GM12873 (cell line): ENCODE data around the gene HAGHL.

Source experiments
- TF ChIP-seq, protein P1 (sequence below): IDR thresholded peaks from 2 replicates; pipeline ENCODE4 v1.5.1; 2012; ENCODE audit warnings: low read depth, mild to moderate bottlenecking, moderate library complexity, low read length, control low read depth; ENCODE audit not compliant: insufficient read depth; ENCODE audit errors: missing control alignments

The HAGHL gene

DNA sequence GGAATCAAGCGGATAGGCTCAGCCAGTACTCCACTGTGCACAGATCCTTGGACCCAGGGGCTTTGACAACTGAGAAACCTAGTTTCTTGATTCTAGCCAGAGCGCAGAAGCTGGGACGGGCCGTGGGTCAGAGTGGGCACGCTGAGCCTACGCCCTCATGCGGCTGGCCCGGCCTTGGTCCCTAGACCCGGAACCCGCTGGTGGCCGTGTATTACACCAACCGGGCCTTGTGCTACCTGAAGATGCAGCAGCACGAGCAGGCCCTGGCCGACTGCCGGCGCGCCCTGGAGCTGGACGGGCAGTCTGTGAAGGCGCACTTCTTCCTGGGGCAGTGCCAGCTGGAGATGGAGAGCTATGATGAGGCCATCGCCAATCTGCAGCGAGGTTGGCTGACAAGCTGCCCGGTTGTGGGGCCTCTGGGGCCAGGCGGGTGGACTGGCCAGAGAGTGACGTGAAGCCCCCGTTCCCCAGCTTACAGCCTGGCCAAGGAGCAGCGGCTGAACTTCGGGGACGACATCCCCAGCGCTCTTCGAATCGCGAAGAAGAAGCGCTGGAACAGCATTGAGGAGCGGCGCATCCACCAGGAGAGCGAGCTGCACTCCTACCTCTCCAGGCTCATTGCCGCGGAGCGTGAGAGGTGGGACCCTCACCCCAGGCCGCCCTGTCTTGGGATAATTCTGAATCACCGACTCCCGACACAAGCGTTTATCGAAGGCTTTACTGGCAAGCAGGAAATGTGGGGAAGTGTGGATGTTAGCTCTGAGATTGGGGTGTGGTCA, 45.8 kb upstream of the HAGHL start:
- TF ChIP-seq, protein P1, sequence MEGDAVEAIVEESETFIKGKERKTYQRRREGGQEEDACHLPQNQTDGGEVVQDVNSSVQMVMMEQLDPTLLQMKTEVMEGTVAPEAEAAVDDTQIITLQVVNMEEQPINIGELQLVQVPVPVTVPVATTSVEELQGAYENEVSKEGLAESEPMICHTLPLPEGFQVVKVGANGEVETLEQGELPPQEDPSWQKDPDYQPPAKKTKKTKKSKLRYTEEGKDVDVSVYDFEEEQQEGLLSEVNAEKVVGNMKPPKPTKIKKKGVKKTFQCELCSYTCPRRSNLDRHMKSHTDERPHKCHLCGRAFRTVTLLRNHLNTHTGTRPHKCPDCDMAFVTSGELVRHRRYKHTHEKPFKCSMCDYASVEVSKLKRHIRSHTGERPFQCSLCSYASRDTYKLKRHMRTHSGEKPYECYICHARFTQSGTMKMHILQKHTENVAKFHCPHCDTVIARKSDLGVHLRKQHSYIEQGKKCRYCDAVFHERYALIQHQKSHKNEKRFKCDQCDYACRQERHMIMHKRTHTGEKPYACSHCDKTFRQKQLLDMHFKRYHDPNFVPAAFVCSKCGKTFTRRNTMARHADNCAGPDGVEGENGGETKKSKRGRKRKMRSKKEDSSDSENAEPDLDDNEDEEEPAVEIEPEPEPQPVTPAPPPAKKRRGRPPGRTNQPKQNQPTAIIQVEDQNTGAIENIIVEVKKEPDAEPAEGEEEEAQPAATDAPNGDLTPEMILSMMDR, result peak; percentile 20

GRCh38 chr16:681746-682427, 45.0 kb upstream of the HAGHL start:
- TF ChIP-seq, protein P1, result no peak

GRCh38 chr16:682493-683395, 44.2 kb upstream of the HAGHL start:
- TF ChIP-seq, protein P1, result no peak

GRCh38 chr16:683396-684070, 43.4 kb upstream of the HAGHL start:
- TF ChIP-seq, protein P1, result no peak

- TF ChIP-seq, protein P1, result no peak
Observed at GRCh38 chr16:684071-684794, 42.7 kb upstream of the HAGHL start, which contains the start of gene JMJD8. Gene JMJD8, minus strand, starts transcription at chr16:684334. Its CDS starts 15 bp downstream, at chr16:684319.

DNA sequence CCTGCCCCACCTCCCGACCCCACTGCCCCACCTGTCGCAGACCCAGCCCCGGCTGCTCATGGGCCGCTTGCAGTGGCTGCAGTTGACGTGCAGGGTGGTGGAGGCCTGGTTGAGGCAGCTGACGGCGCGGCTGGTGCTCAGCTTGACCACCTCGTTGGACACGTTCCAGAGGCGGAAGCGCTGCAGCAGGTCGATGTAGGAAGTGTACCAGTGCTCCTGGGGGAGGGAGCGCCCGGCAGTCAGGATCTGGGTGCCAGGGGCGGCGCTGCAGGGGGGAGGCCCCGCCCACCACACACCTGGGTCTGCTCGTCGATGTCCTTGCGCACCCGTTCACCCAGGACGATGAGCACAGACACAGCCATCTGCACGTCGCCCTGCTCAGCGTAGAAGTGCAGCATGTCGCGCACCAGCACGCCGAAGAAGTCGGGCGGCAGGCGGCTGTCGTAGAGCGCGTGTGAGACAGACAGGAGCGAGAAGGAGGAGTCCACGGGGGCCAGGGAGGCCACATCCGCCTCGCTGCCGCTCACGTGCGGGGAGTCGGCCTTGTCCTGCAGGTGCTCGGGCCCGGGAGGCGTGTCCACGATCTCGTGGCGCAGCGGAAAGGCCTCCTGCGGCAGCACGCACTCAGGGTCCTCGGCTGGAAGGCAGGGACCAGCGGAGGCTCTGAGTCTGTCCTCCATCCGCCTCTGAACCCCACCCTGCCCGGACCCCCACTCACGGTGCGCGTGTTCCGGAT, 41.8 kb upstream of the HAGHL start:
- TF ChIP-seq, protein P1, result no peak
